GM04504 (cell line): ENCODE results near the gene GSTP1.
"Not testable (repeated sequence)": the region's sequence is repeated elsewhere in the genome, so short reads cannot be mapped to it uniquely, and the experiment has no call there.

Experiments
- DNase-seq: peaks from one replicate; pipeline ENCODE4 v3.0.0-alpha.2; 2012; ENCODE audit warnings: low read depth

GSTP1 gene

DNA sequence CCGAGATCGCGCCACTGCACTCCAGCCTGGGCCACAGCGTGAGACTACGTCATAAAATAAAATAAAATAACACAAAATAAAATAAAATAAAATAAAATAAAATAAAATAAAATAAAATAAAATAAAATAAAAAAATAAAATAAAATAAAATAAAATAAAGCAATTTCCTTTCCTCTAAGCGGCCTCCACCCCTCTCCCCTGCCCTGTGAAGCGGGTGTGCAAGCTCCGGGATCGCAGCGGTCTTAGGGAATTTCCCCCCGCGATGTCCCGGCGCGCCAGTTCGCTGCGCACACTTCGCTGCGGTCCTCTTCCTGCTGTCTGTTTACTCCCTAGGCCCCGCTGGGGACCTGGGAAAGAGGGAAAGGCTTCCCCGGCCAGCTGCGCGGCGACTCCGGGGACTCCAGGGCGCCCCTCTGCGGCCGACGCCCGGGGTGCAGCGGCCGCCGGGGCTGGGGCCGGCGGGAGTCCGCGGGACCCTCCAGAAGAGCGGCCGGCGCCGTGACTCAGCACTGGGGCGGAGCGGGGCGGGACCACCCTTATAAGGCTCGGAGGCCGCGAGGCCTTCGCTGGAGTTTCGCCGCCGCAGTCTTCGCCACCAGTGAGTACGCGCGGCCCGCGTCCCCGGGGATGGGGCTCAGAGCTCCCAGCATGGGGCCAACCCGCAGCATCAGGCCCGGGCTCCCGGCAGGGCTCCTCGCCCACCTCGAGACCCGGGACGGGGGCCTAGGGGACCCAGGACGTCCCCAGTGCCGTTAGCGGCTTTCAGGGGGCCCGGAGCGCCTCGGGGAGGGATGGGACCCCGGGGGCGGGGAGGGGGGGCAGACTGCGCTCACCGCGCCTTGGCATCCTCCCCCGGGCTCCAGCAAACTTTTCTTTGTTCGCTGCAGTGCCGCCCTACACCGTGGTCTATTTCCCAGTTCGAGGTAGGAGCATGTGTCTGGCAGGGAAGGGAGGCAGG is at the start of gene GSTP1:
Gene GSTP1, plus strand, starts transcription at position 566 of the 958 bp plus-strand sequence. Its CDS starts 32 bp downstream, at position 598.
- peak; percentile 75 for DNase-seq

DNA sequence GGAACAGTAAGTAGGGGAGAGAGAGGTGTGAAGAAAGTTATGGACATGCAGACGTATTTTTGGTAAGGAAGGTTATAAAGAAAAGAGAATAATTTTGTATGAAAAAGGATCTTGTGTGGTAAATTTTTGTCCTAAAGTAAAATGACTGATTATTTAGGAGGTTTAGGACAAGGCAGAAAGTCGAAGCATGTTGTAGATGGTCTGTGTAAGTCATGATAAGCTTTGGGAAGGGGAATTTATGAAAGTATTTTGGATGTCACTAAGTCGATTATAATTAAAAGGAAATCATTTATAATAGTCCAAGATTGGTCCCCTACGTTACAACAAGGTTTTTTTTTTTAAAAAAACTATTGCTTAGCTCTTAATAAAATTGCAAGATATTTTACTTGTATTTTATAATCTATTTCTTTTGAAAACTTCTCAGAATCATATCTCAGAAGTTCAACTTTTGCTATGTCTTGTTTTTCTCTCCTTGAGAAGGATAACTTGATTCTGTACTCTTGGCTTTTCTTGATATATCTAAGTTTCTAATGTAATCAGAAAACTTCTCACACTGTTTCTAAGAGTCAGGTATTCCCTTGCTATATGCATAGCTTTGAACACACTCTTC is 49.4 kb upstream of the GSTP1 start:
- no peak for DNase-seq

DNA sequence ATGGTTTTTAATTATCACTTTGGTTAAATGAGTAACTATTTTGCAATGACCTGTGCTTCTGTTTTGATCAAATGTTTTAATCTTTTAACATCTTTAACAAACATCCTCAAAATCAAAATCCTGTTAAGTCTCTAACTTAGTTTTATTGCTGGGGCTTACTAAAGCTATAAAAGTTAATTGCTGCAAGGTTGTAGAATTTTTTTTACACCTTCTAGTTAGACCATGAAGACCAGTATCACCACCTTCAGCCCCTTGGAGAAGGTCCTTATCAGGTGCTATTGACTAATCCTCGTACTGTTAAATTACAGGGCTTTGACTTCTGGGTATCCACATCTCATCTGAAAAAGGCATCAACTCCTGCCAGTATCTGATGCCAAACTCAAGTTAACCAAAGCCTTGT is 48.1 kb upstream of the GSTP1 start:
- no peak for DNase-seq

DNA sequence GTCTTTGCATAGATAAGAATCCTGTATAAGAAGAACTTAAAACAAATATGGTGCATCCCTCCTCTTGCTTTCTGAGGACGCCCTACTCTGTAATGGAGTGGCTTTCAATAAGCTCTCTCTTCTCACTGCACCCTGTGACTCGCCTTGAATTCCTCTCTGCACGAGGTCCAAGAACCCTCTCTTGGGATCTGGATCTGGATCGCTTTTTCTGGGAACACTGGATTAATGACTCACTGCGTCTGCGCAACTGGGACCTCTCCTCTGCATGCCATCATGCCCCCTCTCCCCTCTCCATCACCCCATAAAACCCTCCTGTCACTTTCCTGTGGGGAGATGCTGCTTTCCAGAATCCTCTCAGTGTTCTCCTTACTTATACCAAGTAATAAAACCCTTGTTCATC is 45.3 kb upstream of the GSTP1 start:
- no peak for DNase-seq

DNA sequence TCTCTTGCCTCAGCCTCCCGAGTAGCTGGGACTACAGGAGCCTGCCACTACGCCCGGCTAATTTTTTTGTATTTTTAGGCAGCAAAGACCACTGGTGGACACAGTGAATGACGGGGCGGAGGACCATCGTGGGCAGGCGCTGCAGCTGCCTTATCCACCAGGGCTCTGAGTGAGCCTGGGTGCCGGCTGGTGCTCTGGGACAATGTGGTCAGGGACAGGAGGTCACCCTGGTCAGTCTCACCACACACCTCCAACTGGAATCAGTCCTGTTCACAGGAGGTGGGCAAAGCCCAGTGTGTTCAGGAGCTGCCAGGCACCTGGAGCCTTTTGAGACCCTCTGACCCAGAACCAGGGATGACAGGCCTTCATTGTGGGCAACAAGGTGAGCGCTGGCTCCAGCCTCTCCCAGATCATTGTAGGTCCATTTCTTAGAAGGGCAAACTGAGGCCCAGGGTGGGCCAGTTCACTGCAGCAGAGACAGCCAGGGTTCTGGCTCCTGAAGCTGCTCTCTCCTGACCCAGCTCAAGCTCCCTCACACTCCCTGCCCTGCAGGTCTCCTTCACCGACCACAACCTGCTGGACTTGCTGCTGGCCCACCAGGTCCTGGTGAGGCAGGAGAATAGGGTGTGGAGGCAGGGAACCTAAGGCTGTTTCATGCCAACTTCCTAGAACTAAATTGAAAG is 44.6 kb upstream of the GSTP1 start:
- DNase-seq, result no peak

DNA sequence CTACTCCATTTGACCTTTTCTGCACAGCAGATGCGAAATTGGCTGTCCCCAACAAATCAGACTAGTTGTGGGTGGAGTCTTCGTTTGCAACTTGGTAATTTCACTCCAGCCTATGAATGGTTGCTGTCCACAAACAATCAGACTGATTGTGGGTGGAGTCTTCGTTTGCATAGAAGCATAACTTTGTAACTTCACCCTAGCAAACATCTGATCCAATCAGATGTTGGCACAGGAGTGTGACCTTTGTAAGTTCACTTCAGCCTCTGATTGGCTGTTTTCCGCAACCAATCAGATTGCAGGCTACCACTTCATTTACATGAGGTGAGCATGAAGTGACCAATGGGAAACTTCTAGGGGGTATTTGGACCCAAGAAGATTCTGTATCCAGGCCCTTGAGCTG is 44.1 kb upstream of the GSTP1 start:
- no peak for DNase-seq

DNA sequence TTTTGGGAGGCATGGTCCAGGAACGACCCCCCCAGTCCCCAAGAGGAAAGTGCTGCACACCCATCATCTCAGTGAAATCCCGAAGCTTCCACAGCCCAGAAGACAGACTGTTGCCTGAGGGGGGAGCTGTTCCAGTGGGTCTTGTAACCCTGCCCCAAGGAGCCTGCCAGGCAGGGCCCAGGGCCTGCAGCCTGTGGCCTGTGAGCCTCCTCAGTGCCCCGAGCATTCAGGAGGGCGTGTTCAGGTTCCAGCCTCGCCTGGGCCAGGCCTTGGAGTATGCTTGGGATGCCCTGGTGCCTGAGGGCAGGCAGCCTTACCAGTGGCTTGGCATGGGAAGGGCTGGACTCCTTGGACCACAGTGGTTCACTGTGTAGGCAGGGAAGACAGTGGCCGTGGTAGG is 42.4 kb upstream of the GSTP1 start:
- no peak for DNase-seq

DNA sequence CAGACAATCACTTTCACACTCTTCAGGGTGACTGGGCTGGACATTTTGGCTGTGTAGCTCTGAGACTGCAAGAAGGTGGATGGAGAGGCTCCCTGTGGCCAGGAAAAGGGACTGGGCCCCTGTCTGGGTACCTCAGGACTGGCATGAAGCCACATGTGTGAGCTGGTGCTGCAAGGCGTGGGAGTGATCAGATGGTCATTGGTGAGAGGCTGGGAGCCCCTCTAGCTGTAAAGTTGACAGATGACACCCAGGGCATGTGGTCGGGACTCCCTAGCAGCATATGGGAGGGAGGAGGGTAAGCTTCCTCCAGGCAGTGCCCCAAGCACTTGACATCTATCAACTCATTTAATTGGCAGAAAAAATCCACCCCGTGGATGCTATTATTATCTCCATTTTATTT is 41.4 kb upstream of the GSTP1 start:
- DNase-seq, result no peak

DNA sequence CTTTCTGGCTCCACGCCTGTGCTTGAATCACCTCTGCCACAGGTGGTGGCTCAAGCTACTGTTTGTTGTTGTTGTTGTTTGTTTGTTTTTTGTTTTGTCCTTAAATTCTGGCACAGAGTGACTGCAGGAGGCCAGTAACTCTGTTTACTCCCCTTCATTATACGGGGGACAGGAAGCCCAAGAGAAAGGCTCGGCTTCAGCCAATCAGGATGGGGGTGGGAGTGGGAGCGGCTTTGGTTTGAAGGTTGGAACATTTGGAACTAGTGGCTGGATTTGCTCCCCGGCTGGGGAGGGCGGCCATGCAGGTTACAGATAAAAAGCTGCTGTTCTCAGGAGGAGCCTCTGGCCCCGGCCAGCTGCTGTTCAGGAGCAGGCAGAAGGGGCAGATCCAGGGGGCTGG is 40.6 kb upstream of the GSTP1 start:
- no peak for DNase-seq

DNA sequence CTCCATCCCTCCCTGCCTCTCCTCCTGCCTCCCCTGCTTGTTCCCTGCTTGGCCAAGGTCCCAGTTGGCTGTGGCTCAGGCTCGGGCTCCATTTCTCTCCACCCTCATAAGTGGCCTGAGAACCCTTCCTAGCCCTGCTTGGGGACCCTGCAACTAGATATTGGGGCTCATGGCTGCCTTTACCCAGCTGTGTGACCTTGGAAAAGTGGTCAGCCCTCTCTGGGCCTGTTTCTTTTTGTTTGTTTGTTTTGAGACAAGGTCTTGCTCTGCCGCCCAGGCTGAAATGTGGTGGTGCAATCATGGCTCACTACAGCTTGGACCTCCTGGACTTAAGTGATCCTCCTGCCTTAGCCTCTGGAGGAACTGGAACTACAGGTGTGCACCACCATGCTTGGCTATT is 40.0 kb upstream of the GSTP1 start:
- no peak for DNase-seq

DNA sequence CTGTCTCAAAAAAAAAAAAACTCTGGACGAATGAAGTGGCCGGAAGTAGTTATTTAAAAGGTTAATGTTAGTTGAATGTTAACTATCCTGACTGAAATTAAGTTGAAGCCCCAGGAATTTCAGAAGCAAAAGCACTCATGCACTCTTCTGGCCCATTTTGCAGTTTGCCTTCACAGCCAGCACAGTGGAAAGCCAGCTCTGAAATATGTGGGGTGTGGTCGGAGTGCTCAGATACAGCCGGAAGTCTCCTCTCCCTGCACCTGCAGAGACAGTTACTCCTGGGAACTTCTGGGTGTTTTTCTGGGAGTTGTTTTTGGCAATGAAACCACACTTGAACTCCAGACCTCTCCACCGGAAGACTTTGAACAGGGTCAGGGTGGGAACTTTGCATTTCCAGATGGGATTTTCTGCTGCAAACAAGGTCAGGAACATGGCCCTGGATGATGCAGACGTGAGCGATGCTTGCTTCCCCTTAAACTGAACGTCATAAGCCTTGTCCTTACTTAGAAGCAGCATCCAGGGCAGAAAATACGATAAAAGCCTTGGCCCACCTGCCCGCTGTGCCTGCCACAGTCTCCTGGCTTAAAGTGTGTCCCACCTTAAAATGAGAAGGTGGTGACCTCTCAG is 38.9 kb upstream of the GSTP1 start:
- DNase-seq, result no peak

DNA sequence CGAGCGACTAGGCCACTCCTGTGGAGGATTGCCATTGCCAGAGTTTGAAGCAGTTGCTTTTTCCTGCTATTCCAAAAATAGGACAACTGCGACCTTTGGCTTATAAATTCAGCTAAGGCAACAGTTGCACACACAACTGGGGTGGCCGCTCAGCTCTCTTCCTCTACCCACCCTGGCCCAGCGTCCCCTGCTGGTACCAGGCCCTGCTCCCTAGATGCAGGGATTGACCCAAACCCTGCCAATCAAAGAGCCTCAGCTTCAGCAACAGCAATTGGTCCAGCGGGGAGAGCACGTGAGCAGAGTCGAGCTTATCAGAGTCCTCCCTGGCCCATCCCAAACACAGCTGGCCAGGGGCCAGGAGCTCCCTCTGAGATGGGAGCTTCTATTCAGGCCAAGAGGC is 38.3 kb upstream of the GSTP1 start:
- DNase-seq, result no peak

DNA sequence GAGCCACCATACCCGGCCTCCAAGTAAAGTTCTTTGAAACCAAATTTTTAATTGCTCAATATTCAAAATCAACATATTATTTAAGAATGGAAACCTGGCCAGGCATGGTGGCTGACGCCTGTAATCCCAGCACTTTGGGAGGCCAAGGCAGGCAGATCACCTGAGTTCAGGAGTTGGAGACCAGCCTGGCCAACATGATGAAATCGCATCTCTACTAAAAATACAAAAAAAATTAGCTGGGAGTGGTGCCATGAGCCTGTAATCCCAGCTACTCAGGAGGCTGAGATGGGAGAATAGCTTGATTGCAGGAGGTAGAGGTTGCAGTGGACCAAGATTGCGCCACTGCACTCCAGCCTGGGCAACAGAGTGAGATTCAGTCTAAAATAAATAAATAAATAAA is 35.5 kb upstream of the GSTP1 start:
- DNase-seq, result not testable (repeated sequence)

DNA sequence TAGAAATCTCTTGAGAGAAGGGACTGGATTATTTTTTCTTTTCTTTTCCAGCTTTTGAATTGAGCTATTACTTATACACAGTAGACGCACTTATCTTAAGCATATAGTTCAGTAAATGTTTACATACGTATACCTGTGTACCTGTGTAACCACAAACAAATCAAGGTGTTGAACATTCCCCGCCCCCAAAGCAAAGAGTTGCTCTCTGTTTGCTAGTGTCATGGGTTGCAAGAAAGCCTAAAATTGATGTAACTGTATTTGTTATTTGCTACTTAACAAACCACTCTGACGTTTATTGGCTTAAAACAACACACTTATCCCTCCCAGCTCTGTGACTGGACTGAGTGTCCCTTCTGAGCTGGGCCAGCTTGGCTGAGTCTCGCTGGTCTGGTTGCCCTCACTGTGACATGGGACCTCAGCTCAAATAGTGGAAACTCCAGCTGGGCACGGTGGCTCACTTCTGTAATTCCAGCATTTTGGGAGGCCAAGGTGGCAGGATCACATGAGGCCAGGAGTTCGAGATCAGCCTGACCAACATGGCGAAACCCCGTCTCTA is 35.0 kb upstream of the GSTP1 start:
- no peak for DNase-seq

DNA sequence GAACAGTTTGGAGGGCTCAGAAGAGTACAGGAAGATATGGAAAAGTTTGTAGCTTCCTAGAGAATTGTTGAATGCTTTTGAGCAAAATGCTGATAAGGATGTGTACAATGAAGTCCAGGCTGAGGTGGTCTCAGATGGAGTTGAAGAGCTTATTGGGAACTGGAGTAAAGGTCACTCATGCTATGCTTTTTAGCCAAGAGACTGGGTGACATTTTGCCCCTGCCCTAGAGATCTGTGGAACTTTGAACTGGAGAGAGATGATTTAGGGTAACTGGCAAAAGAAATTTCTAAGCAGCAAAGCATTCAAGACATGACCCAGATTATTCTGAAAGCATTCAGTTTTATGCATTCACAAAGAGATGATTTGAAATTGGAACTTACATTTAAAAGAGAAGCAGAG is 32.5 kb upstream of the GSTP1 start:
- no peak for DNase-seq

DNA sequence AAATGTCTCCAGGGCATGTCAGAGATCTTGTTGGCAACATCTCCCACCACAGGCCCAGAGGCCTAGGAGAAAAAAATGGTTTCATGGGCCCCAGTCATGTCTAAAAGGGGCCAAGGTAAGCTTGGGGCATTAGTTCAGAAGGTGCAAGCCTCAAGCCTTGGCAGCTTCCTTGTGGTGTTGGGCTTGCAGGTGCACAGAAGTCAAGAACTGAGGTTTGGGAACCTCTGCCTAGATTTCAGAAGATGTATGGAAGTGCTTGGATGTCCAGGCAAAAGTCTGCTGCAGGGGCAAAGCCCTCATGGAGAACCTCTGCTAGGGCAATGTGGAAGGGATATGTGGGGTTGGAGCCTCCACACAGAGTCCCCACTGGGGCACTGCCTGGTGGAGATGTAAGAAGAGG is 31.9 kb upstream of the GSTP1 start:
- DNase-seq, result not testable (repeated sequence)

DNA sequence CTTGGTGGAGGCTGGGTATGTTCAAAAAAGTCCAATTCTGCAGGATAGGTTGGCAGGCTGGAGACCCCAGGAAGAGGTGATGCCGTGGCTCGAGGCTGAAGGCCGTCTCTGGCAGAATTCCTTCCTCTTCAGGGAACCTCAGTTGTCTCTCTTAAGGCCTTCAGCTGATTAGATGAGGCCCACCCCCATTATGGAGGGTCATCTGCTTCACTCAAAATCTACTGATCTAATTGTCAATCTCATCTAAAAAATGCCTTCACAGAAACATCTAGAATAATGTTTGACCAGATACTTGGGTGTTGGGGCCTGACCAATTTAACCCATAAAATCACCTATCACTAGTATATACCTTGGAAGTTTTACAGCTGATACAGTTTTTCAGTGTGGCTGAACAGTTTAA is 27.4 kb upstream of the GSTP1 start:
- DNase-seq, result no peak

DNA sequence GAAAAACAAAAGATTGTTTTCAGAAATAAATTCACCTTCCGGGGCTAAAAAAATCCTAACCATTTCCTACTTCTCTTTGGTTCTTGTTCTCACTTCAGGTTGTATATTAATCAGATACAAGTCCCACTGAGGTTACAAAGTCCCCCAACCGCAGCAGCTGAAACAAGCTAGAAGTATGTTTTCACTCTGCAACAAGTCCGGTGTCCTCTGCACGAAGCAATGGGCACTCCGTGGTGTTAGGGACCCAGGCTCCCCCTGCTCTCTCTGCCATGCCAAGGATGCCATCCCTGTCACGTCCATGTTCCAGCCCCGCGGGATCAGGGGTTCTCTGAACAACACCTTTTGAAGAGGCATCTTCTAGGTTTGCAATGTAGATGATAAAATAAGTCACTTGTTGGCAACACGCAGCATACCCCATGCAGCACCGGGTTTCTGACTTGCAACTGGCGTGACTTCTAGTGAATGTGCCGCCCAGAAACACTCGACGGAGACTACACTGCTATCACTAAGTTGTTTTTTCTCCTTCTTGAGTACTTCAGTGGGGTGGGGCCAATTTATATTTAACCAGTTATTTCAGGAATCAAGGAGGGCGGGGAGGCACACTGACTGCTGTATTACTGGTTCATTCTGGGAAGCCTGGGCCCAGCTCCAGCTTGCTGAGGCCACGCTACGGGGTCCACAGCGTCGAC is 25.4 kb upstream of the GSTP1 start:
- DNase-seq, result no peak

DNA sequence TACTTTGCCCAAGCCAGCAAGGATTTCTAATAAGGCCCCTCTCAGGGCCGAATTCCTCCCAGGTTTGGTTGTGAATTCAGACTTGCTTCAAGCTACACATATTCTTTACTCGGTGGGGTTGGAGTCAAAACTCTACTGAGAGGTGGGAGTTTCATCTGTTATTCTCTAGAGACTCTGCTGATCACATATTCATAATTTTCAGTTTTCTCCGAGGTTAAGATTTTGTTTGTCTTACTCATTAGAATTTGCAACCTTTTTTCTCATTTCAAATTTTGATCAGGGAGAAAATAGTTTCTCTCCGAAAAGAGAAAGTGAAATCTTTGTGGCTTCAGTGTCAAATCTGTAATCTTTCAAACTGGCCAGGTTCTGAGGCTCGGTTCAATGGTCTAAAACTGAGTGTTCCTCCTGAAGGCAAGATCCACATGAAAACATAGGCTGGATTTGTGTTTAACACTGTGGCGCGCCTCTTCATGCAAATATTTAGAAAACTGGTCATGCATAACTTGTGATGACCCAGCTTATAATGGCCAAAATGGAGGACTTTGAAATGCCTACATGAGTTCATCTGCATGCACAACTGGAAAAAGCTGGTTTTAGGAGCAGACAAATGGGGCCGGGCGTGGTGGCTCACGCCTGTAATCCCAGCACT is 21.5 kb upstream of the GSTP1 start:
- no peak for DNase-seq

DNA sequence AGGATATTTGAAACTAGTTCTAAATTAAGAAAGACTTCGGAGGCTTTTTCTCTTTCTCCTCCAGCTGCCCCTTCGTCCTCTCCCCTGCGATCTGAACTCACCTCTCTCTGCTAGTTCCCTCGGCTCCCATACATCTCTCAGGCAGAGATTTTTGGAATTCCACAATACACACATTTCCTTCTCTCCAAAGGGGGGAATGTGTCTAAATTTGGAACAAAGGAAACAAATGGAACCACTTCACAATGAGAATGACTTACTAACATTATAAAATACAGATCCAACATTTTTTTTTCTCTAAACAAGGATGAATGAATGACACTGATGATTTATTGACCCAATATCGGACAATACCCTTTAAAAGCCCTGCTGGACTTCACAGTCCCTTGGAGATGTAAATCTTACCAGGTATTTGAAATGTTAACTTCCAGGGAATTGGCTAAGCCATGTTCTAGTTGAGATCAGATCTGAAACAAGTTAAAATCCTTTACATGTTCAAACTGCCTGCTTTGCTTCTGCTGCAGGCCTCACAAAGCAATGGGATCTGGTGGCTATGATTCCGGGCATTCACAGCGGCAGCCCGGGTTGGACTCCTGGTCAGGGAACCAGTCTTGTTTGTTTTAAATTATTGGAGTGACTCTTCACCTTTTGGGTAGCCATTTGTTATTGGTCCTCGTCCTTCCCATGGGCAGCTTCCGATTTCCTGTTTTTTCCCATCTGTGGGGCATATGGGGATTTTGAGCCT is 20.5 kb upstream of the GSTP1 start:
- no peak for DNase-seq
